IPS-NIHi7 (cell line): ENCODE measurements around the gene CELSR2.
A peak's percentile ranks its signal among the peaks of the same experiment; 100 is the strongest.

Experiments used
- DNase-seq: peaks from one replicate; pipeline ENCODE4 v3.0.0; 2012; ENCODE audit warnings: mixed read lengths; ENCODE audit errors: extremely low spot score

CELSR2 gene

DNA sequence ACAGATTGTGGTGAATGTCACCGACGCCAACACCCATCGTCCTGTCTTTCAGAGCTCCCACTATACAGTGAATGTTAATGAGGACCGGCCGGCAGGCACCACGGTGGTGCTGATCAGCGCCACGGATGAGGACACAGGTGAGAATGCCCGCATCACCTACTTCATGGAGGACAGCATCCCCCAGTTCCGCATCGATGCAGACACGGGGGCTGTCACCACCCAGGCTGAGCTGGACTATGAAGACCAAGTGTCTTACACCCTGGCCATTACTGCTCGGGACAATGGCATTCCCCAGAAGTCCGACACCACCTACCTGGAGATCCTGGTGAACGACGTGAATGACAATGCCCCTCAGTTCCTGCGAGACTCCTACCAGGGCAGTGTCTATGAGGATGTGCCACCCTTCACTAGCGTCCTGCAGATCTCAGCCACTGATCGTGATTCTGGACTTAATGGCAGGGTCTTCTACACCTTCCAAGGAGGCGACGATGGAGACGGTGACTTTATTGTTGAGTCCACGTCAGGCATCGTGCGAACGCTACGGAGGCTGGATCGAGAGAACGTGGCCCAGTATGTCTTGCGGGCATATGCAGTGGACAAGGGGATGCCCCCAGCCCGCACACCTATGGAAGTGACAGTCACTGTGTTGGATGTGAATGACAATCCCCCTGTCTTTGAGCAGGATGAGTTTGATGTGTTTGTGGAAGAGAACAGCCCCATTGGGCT, 3.0 kb downstream of the CELSR2 start:
- no peak for DNase-seq

DNA sequence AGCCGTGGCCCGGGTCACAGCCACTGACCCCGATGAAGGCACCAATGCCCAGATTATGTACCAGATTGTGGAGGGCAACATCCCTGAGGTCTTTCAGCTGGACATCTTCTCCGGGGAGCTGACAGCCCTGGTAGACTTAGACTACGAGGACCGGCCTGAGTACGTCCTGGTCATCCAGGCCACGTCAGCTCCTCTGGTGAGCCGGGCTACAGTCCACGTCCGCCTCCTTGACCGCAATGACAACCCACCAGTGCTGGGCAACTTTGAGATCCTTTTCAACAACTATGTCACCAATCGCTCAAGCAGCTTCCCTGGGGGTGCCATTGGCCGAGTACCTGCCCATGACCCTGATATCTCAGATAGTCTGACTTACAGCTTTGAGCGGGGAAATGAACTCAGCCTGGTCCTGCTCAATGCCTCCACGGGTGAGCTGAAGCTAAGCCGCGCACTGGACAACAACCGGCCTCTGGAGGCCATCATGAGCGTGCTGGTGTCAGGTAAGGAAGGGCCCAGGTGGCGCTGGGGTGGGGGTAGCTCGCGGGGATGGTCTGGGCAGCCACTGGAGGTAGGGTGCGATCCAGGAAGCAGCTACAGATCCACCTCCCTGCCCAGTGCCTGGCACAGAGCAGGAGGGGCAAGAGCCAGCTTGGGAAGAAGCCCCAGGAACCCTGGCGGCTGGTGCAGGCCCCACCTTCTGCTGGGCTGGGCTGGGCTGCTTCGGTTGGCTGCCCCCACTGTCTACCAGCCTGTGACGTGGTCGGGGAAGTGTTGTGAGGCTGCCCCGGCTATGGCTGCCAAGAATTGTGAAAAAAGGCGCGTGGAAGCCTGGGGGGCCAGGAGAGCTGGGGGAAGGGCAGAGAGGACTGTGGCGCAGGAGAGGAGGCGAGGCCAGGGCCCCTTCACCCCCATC, 3.8 kb downstream of the CELSR2 start:
- DNase-seq: no peak

DNA sequence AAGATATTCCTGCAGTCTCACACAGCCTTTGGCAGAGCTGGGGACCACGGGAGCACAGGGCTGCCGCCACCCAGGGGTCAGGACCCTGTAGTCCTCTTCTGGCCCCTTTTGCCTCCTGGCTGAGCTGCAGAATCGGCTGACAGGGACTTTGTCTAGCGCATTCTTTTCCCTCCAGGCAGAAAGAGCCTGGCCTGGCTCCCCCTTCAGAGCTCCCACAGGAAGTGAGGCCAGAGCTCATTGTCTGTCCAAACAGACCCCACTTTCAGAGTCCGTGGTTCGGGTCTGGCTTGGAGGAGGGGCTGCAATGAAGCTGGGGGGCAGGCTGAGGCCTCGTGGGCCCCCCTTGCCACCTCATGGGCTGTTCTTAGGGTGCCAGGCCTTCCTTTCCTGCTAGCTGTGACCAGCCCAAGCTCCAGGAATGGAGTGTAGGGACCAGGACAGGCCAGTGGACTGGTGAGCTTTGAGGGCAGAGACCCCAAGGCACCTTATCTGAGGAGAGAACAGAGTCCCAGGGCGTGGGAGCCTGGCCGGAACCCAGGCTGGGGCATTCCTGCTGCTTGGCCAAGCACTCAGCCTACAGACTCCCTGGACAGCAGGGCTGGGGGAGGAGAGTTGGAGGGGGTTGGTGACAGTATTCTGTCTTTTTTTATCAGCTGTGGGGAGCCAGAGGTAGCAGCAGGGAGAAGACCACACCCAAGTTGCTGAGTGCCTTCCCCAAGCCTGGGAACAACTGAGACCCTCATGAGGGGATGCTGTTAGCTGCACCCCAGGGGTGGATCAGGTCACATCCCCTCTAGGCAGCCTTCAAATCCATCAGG, 4.7 kb downstream of the CELSR2 start:
- peak; percentile 58 for DNase-seq

DNA sequence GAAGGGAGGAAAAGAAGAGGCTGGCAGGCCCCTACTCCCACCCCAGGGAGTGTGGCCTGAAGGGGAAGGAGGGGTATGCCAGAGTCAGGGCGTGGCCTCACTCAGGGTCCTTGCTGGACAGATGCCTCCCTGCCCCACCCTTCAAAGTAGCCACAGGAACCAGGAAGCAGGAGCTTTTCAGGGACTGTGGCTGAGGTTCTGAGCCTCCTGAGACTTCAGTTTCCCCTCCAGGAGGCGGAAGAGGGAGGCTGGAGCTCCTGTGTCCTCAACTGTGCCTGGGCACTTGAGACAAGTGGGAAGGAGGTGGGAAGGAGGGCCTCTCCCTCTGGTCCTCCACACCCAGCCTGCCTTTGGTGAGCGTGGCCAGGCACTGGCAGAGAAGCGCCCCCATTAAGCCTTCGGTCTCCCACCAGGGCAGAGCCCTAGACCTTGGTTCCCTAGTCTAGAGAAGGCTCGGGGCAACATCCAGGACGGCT, 5.3 kb downstream of the CELSR2 start:
- DNase-seq: no peak

DNA sequence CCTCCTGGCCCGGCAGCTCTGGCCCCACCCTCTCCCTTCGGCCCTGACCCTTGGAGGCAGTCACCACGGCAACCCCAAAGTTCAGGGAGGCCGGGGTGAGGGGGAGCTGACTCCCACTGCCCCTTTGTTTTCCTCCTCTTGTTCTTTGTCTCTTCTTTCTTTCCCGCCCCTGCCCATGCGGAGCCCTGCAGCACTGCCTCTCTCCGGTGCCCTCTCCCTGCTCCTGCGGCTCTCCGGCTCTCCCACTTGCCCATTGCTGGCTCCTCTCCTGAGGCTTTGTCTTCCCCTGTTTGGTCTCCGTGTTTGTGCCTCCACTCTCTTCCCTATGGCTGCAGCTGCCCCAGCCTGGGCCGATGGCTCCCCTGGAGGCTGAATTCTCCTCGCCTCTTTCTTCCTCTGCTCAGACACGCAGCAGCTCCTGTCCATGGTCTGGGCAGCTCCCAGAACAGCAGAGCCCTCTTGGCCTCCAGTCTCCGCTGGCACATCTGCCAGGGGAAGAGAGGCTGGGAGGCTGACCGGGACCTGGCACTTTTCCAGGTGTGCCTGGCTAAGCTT, 5.8 kb downstream of the CELSR2 start:
- DNase-seq: peak; percentile 40

DNA sequence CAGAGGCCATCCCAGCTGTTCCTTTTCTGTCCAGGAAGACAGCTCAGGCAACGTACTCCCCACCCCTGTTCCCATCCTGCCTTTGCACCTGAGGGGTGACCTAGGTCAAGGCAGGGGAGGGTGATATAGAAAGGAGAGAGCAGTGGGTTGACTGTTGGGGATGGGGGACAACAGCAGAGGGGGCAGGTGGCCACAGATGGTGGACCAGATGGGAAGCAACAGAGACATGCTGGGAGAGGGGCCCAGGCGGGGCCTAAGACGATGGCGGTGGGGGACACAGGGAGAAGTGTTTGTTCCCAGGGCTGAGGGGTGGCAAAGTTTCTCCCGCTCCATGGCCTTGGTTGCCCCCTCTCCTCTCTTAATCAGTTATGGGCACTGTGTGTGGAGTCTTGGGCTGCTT, 6.3 kb downstream of the CELSR2 start:
- DNase-seq: no peak

DNA sequence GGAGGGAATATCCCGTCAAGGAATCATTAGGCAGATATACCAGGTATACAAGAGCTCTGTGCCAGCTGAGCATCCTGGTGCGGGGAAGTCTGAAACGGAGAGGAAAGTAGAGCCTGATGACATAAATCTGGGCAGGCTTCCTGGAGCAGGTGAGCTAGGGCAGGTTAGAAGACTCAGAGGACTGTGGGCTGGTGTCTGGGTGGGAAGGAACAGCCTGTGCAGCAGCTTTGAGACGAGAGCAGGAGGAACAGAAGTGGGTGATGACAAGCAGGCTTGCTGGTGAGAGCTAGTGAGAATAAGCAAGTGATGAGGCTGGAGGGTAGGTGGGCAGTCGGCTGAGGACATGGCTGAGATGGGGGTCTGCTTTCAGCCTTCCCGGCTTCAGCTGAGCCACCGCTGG, 6.7 kb downstream of the CELSR2 start:
- DNase-seq: no peak

DNA sequence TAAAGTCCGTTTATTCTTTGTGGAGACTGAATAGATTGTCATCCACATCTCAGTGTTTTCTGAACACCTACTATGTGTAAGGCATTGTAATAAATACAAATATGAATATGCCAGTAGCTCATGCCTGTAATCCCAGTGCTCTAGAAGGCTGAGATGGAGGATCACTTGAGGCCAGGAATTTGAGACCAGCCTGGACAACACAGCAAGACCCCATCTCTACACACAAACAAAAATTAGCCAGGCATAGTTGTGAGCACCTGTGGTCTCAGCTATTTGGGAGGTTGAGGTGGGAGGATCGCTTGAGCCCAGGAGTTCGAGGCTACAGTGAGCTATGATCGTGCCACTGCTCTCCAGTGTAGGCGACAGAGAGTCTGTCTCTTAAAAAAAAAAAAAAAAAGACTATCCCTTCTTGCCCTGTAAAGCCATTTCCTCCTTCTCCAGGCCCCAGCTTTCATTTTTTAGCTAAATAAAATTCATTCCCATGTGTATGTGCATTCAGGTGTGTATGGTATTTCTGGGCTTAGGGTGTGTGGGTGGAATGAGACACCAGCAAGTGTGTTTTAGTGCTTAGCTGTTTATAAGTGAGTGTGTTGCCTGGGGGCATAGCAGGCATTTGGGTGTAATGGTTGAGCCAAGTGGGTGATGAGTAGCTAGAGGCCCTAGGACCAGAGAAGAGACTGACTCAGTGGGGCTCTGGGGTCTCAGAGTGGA, 7.8 kb downstream of the CELSR2 start:
- DNase-seq: no peak

DNA sequence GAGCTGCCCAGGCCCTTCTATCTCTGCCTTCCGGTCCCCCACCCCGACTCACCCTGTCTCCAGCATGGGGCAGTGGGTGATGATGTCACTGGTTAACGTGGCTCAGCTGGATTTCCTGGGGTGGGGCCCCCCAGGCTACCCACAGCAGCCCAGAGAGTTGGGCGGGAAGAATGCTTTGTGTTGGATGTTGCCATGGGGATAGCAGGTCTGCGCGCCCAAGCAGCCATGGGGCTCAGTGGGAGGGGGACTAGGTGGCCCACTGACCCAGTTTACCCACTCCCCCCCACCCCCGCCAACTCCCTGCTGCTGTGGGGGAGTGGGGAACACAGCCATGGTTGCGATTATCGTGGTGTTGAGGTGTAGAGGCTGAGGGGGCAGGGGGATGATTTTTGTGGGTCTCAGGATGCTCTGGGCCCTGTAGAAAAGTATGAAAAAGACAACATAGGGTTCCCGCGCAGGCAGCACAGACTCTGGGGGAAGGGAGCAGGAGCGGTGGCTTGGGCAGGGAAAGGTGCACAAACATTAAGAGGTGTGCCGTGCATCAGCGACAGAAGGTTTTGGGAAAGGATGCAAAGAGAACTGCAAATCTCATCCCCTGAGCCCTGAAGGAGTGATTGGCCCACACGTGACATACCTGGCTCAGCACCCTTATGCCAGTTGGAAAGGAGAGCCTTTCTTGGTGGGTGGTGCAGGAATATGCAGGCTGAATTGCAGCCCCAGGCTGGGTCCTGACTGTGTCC, 8.5 kb downstream of the CELSR2 start:
- DNase-seq: no peak

DNA sequence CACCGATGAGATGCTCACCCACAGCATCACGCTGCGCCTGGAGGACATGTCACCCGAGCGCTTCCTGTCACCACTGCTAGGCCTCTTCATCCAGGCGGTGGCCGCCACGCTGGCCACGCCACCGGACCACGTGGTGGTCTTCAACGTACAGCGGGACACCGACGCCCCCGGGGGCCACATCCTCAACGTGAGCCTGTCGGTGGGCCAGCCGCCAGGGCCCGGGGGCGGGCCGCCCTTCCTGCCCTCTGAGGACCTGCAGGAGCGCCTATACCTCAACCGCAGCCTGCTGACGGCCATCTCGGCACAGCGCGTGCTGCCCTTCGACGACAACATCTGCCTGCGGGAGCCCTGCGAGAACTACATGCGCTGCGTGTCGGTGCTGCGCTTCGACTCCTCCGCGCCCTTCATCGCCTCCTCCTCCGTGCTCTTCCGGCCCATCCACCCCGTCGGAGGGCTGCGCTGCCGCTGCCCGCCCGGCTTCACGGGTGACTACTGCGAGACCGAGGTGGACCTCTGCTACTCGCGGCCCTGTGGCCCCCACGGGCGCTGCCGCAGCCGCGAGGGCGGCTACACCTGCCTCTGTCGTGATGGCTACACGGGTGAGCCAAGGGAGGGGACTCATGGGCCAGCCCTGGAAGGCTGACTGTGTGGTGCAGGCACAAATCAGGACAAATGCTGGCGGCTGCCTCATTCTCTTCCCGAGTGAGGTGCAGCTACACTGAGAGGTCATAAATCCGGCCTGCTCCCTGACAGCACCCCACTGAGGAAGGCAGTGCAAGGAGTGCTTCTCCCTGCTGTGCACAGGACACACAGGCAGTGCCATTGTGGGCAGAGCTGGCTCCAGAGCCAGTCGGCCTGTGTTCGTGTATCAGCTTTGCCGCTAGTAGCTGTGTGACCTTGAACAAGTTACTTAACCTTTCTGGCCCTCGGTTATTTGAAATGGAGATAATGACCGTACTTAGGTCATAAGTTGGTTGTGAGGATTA, 9.4 kb downstream of the CELSR2 start:
- DNase-seq: no peak

DNA sequence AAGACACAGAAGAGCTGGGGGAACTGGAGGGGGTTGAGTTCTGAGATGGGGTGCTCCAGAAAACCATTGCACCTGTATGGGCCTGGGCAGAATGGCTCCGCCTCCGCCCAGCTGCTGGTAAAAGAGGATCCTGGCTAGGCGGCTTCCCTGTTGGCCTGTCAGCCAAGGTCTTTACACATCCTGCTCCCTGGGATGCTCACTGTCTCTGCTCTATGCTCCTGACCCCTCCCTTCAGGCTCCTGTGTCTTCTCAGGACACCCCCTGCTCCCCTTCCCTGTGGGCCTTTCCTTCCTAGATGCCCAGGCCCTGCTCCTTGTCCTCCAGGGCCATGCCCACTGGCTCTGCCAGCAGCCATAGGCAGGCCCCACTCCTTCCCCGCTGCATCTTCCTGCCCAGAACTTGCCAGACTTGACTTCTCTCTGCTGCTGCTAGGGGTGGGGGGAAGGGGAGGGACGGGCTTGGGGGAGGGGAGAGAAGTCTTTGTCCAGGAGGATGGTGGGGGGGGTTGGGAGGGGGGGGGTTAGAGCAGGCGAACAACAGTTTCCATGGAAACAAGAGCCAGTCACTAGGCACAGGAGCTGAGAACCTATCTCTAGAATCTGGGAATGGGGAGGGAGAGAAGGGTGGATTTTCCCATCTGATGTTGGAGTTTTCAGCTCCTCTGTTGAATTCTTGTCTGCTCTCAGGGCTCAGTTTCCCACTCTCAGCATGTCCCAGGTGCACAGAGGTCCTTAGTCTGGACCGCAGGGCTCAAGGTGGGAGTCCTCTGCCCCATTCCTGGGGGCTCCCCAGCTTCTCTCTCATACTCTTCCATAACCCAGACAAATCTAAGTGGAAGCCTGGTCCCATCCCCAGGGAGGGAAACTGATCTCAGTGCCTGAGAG, 10.6 kb downstream of the CELSR2 start:
- no peak for DNase-seq

DNA sequence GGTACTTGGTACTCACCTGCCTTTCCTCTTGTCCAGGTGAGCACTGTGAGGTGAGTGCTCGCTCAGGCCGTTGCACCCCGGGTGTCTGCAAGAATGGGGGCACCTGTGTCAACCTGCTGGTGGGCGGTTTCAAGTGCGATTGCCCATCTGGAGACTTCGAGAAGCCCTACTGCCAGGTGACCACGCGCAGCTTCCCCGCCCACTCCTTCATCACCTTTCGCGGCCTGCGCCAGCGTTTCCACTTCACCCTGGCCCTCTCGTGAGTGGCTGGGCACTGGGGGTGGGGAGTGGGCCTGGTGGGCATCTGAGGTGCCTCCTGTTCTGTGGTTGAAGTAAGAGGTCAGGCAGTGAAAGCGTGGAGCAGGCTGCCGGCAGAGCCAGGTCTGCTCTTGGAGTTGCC, 11.7 kb downstream of the CELSR2 start:
- no peak for DNase-seq

DNA sequence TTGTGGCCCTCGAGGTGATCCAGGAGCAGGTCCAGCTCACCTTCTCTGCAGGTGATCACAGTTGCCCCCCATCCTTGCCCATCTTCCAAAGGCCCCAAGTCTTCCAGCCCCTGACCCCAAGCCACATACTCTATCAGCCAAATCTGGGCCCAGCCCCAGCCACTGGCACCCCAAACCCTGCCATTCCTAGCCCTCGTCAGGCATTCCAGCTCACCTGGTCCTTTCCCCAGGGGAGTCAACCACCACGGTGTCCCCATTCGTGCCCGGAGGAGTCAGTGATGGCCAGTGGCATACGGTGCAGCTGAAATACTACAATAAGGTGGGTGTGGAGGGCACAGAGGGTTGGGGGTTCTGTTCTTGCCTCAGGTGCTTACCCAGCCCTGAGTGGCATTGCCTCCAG, 12.2 kb downstream of the CELSR2 start:
- DNase-seq: no peak

DNA sequence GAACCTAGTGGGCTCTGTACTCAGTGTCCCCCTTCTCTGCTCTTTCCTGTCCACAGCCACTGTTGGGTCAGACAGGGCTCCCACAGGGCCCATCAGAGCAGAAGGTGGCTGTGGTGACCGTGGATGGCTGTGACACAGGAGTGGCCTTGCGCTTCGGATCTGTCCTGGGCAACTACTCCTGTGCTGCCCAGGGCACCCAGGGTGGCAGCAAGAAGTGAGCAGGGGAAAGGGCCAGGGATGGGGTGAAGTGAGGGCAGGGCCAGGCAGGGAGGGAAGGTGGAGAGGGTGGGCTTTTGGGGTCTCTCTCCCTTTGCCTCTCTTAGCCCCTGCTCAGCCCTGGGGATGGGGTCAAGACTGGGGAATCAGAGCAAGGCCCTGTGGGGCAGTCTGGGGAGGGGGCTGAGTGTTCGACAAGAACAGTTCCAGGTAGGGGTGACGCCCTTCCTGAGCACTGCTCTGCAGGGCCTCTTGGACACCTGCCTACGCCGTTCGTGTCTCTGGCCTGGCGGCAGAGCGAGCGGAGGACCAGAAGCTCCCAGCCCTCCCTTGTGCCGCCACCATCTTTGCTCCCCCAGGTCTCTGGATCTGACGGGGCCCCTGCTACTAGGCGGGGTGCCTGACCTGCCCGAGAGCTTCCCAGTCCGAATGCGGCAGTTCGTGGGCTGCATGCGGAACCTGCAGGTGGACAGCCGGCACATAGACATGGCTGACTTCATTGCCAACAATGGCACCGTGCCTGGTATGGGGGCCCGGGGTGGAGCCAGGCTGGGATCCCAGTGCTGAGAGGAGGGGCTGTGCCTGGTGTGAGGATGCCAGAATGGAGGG, 13.1 kb downstream of the CELSR2 start:
- DNase-seq: no peak

DNA sequence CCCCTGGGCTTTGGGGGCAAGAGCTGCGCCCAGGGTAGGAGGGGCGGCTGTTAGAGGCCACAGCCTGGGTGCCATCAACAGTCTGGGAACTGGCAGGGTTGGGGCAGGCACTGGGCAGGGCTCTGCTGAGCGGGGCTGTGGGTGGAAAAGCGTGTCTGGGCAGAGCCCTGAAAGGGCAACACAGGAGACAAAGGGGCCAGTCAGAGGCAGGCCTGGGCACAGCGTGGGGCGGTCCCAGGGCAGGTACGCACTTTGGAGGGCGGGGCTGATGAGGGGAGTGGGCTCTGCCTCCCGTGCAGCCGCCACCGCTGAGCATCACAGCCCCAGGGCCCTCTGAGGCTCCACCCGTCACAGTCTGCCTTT, 13.9 kb downstream of the CELSR2 start:
- no peak for DNase-seq

DNA sequence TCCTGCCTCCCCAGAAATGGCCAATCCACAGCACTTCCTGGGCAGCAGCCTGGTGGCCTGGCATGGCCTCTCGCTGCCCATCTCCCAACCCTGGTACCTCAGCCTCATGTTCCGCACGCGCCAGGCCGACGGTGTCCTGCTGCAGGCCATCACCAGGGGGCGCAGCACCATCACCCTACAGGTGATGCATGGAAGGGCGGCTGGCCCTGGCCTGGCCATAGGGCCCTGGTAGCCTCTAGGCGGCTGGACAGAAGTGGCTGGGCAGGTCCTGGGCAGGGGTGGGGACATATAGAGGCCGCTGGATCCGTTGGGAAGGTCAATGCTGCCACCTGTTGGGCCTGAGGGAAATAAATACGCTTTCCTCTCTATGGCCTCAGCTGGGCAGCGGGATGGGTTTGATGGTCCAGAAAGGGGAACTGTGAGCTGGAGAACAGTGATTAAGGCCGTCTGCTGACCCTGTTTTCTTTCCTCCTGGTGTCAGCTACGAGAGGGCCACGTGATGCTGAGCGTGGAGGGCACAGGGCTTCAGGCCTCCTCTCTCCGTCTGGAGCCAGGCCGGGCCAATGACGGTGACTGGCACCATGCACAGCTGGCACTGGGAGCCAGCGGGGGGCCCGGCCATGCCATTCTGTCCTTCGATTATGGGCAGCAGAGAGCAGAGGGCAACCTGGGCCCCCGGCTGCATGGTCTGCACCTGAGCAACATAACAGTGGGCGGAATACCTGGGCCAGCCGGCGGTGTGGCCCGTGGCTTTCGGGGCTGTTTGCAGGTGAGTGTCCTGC, 14.4 kb downstream of the CELSR2 start:
- DNase-seq: peak; percentile 96

DNA sequence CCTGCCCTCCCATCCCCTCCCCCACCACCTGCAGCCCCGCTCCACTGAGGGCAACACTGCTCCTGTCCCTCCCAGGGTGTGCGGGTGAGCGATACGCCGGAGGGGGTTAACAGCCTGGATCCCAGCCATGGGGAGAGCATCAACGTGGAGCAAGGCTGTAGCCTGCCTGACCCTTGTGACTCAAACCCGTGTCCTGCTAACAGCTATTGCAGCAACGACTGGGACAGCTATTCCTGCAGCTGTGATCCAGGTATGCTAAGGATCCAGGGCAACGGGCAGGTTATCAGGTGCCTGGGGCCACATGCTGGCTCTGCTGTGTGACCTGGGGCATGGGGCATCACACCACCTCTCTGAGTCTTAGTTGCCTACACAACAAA, 15.0 kb downstream of the CELSR2 start:
- no peak for DNase-seq
